Measurements from ENCODE around the gene GRIK4. TPM values are rescaled to one million over a fixed set of nuclear protein-coding genes. Genes with fewer than 3 reads are reported as not detected.

The GRIK4 gene
- polyA plus RNA-seq, 1 of the 3 experiments (the other 2 are of a cell fraction), result 0.03 TPM

DNA sequence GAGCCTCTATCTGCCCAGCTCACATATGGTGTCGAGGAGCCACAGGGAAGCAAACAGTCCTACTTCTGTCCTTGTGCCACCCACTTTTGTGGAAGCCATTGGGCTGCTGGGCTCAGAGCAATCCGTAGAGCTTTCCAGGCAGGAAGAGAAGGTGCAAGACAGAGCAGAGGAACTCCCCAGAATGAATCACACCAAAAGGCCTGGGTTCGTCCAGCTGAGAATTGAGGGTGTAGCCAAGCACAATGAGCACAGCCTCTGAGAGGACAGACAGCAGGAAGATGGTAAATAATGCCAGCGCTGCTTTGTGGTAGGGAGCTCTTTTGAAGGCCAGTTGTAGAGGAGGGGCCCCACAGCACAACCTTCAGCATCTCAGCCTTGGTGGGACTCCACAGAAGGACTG, 237.8 kb downstream of the GRIK4 start (continued):
- TF ChIP-seq, protein P1, sequence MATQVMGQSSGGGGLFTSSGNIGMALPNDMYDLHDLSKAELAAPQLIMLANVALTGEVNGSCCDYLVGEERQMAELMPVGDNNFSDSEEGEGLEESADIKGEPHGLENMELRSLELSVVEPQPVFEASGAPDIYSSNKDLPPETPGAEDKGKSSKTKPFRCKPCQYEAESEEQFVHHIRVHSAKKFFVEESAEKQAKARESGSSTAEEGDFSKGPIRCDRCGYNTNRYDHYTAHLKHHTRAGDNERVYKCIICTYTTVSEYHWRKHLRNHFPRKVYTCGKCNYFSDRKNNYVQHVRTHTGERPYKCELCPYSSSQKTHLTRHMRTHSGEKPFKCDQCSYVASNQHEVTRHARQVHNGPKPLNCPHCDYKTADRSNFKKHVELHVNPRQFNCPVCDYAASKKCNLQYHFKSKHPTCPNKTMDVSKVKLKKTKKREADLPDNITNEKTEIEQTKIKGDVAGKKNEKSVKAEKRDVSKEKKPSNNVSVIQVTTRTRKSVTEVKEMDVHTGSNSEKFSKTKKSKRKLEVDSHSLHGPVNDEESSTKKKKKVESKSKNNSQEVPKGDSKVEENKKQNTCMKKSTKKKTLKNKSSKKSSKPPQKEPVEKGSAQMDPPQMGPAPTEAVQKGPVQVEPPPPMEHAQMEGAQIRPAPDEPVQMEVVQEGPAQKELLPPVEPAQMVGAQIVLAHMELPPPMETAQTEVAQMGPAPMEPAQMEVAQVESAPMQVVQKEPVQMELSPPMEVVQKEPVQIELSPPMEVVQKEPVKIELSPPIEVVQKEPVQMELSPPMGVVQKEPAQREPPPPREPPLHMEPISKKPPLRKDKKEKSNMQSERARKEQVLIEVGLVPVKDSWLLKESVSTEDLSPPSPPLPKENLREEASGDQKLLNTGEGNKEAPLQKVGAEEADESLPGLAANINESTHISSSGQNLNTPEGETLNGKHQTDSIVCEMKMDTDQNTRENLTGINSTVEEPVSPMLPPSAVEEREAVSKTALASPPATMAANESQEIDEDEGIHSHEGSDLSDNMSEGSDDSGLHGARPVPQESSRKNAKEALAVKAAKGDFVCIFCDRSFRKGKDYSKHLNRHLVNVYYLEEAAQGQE (IDR thresholded peaks at IDR 0.05; ENCODE audit: low read depth, low read length), result no peak
- TF ChIP-seq RCOR1 (IDR thresholded peaks at IDR 0.05; ENCODE audit: low read length), result no peak
- TF ChIP-seq, protein P2, sequence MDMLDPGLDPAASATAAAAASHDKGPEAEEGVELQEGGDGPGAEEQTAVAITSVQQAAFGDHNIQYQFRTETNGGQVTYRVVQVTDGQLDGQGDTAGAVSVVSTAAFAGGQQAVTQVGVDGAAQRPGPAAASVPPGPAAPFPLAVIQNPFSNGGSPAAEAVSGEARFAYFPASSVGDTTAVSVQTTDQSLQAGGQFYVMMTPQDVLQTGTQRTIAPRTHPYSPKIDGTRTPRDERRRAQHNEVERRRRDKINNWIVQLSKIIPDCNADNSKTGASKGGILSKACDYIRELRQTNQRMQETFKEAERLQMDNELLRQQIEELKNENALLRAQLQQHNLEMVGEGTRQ (IDR thresholded peaks at IDR 0.05; ENCODE audit: borderline replicate concordance, low read depth, low read length), result no peak
- TF ChIP-seq RXRA (IDR thresholded peaks at IDR 0.05; ENCODE audit: borderline replicate concordance, low read depth), result no peak
- TF ChIP-seq, protein P3, sequence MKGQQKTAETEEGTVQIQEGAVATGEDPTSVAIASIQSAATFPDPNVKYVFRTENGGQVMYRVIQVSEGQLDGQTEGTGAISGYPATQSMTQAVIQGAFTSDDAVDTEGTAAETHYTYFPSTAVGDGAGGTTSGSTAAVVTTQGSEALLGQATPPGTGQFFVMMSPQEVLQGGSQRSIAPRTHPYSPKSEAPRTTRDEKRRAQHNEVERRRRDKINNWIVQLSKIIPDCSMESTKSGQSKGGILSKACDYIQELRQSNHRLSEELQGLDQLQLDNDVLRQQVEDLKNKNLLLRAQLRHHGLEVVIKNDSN (IDR thresholded peaks at IDR 0.05; ENCODE audit: borderline replicate concordance, low read depth), result no peak
- no peak for TF ChIP-seq GATA2 (CRISPR knock-in tag; IDR thresholded peaks at IDR 0.05)
- no peak for TF ChIP-seq GABPA (IDR thresholded peaks at IDR 0.05; ENCODE audit: low read depth)

DNA sequence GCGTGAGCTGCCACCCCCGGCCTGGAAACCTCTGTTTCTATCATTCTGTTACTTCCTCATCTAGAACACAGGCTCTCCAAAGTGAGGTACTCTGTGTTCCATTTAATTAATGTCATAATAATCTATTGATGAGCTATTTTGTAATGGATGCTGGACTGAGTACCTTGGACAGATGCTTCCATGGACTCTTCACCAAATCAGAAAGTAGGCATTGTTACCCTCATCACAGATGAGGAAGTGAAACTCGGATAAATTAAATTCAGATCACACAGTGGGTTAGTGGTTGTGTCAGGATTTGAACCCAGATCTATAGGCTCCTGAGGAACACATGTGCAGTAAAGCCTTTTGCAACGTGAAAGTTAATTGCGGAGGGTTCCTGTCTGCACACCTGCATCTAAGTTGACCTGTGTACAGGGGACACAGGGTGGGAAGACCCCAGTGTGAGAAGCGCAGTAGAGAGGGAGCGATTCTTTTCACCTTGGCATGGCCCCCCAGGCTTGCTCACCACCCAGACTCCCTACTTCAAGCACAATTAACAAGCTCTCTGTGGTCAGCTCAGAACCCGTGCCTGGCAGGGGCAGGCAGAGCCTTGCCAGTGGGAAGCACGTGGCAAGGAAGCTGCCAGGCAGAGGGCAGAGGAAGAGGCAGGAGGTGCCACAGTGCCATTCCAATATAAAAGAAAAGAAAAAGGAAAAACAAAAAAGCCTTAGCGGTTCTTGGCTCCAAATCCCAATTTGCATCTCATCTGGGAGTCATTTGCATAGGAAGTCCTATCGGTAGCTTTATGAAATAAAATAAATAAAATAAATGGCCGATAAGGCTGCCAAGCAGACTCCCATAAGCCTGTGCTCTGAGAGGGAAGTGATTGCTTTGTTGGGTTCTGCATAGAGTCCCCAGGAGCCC, 239.3 kb downstream of the GRIK4 start:
- DNase-seq, result no peak
- Histone ChIP-seq H3K9me3 (no peaks in the 10 kb centered on the region), H3K9me2 (no peaks in the 10 kb centered on the region), H3K27ac (ENCODE audit: low read depth in 2 of 2, low read length in 1 of 2) (no peak overlapping the region), H3F3A (replicated peaks; ENCODE audit: insufficient read depth) (no peaks in the 10 kb centered on the region), H3K27me3 (ENCODE audit: insufficient read depth) (no peaks in the 10 kb centered on the region), H3K4me2 (no peak overlapping the region), H4K20me1 (ENCODE audit: insufficient read depth) (no peaks in the 10 kb centered on the region), H3K36me3 (replicated peaks in 1 of 2; ENCODE audit: control insufficient read depth in 1 of 2, insufficient read depth in 2 of 2, low read length in 1 of 2) (no peaks in the 10 kb centered on the region), H3K9ac (no peak overlapping the region), H3K4me1 (ENCODE audit: control insufficient read depth in 1 of 2, insufficient read depth in 2 of 2, low read depth in 1 of 2, low read length in 1 of 2) (peaks cover 0 to 47% of the 10 kb centered on the region in 2 experiments; a peak in 3 of 4 replicates), H3K4me3 (ENCODE audit: low read depth in 2 of 2, low read length in 1 of 2) (no peak overlapping the region), H2AFZ (ENCODE audit: low read depth) (no peak overlapping the region), H3K79me2 (ENCODE audit: insufficient read depth) (no peaks in the 10 kb centered on the region)
- WGBS (ENCODE audit: low lambda C conversion rate), result 43% methylated on average over 12 of the region's 12 CpGs
- ChIA-PET CTCF (interaction anchor here (0.6 to 1.8 kb wide), 5 partner anchors 10 to 239 kb away, joined by 3 to 5 read pairs (median 4); partner anchors contain the start of gene GRIK4), POLR2A (no interaction called here)
- TF ChIP-seq FOSL2 (IDR thresholded peaks at IDR 0.05; ENCODE audit: borderline replicate concordance, low read depth) (no peak), NFIC (IDR thresholded peaks at IDR 0.05; ENCODE audit: borderline replicate concordance) (no peak), EZH2phosphoT487 (IDR thresholded peaks at IDR 0.05; ENCODE audit: borderline replicate concordance, low read depth) (no peak), RFX5 (IDR thresholded peaks at IDR 0.05; ENCODE audit: low read length) (no peak), CHD2 (IDR thresholded peaks at IDR 0.05; ENCODE audit: low read length, partially characterized antibody) (no peak), RAD21 (IDR thresholded peaks at IDR 0.05; ENCODE audit: low read length) (no peak), GATA2 (CRISPR knock-in tag; IDR thresholded peaks at IDR 0.05) (no peak), GABPA (IDR thresholded peaks at IDR 0.05; ENCODE audit: low read depth) (no peak), TEAD4 (IDR thresholded peaks at IDR 0.05; ENCODE audit: borderline replicate concordance, insufficient read depth) (no peak), POLR2AphosphoS5 (IDR thresholded peaks at IDR 0.05; ENCODE audit: low read depth, low read length) (no peak), RXRA (IDR thresholded peaks at IDR 0.05; ENCODE audit: borderline replicate concordance, low read depth) (no peak)
- TF ChIP-seq, protein P4, sequence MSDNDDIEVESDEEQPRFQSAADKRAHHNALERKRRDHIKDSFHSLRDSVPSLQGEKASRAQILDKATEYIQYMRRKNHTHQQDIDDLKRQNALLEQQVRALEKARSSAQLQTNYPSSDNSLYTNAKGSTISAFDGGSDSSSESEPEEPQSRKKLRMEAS (IDR thresholded peaks at IDR 0.05; ENCODE audit: low read depth), result no peak
- TF ChIP-seq, protein P1 (IDR thresholded peaks at IDR 0.05; ENCODE audit: low read depth, low read length), result no peak
- TF ChIP-seq, protein P2 (IDR thresholded peaks at IDR 0.05; ENCODE audit: borderline replicate concordance, low read depth, low read length), result no peak

Measured in SK-N-SH (cell line).